Activated T-cell treated with anti-CD3 and anti-CD28 coated beads, Interleukin-2, amount 50 U/mL, for 1 hour (primary cell): ENCODE measurements around the gene CYP24A1.

ENCODE experiments used
- DNase-seq: peaks from one replicate; pipeline ENCODE4 v3.0.0-alpha.2; 2020

The CYP24A1 gene

GRCh38 chr20:54172856-54173652, 732 bp downstream of the CYP24A1 start:
- DNase-seq, result no peak

- no peak for DNase-seq
These were observed 1.3 kb downstream of the CYP24A1 start for GRCh38 chr20:54172532-54172855.

- DNase-seq, result no peak
These were observed 2.8 kb downstream of the CYP24A1 start for GRCh38 chr20:54170963-54171362.

- no peak for DNase-seq
These were observed 3.7 kb downstream of the CYP24A1 start for GRCh38 chr20:54170026-54170471.

DNA sequence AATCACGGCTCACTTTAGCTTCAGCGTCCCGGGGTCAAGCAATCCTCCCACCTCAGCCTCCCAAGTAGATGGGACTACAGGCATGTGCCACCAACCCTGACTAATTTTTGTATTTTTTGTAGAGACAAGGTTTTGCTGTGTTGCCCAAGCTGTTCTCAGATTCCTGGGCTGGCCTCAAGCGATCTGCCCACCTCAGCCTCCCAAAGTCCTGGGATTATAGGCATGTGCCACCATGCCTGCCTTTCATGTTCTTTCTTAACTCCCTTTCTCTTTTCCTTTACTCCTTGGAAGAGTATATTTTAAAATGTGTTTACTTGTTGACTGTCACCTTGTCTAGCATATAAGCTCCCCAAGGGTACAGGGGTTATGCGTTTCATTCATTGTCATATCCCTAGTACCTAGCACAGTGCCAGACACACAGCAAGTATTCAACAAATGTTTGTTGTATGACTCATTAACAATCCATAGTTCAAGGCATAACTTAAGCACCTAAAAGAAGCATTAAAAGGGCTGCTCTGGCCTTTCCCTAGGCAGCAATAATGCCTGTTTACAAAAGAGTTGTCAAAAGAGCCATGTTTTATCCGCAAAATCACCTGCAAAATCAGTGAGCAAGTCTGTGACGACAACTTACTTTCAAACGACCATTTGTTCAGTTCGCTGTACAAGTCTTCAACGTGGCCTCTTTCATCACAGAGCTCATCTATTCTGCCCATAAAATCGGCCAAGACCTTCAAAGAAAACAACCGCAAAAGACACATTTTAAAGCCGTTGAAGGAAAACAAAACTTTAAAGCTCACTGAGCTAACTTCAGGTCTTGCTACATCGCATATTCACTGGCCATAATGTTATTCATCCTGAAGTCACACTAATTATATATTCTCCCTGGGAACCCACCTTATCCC, 4.6 kb downstream of the CYP24A1 start:
- DNase-seq, result no peak

DNA sequence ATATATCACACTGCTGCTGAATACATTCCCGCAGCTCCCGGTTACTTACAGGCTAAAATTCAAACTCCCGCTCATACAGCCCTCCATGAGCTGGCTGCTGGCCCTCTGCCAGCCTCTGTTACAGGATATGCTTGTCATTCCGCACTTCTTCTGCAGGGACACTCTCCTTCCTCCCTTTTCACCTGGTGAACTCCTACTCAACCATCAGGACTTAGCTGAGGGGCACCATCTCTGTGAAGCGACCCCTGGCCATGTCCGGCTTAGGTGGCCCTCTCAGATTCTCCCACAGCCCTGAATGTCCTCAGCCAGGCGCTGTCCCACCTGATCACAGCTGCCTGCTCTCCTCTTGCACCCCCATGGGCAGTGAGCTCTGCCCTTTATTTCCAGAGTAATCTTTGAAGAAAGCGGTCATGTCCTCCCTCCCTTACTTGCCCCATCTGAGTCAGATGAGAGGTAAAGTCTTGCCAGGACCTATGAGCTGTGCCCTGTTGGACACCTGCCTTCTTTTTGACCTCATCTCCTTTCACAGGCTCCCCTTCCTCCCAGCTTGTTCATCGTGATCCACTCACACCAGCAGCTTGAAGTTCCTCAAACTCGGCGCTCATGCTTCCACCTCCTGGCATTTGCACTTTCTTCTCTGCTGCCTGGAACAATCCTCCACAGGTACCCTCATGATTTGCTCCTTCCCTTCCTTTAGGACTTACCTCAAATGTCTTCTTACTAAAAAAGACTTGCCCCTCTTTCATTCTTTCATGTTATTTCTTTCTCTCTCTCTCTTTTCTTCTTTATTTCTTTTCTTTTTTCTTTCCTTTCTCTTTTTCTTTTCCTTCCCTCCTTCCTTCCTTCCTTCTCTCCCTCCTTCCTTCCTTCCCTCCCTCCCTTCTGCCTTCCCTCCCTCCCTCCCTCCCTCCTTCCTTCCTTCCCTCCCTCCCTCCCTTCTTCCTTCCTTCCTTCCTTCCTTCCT, 5.6 kb downstream of the CYP24A1 start:
- no peak for DNase-seq

- DNase-seq, result no peak
These were observed 6.7 kb downstream of the CYP24A1 start for GRCh38 chr20:54166987-54167662.

DNA sequence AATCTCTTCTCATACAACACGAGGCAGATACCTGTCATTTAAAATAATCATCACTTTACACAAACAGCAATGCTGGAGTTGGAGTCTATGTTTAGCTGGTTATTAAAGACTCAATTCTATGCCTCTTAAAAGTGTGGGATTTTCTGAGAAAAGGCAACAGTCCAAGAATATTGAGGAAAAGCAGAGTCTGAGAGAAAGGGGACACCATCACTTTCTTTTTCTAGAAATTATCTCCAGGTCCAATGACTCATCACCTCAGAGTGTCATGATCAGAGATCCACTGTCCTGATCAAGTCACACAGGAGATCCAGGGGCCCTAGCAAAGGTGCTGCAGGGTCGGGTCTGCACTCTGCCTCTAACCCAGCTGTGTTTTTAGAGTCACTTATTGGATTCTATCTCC, 8.0 kb downstream of the CYP24A1 start:
- no peak for DNase-seq

DNA sequence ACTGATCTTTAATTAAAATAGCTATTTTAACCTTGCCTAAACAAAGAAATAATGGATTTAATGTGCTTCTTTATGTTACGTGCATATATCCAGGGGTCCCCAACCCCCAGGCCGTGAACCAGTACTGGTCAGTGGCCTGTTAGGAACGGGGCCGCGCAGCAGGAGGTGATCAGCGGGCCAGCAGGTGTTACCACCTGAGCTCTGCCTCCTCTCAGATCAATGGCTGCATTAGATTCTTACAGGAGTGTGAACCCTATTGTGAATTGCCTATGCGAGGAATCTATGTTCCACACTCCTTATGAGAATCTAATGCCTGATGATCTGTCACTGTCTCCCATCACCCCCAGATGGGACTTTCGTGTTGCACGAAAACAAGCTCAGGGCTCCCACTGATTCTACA, 8.8 kb downstream of the CYP24A1 start:
- no peak for DNase-seq

DNA sequence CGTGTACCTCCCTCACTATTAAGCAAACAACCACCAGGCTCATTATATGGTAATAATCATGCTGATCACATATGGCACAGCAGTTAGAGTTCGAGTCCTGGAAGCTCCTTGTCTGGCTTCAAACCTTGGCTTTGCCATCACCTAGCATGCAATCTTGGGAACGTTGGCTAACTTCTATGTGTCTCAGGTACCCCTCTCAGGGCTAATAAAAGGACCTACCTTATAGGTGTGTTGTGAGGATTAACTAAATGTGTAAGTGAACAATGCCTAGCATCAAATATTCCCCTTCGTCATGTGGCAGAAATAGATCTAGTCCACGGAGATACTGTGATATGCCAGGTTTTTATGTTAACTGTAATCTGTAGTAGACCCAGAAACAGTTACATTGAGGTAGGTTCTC, 10.4 kb downstream of the CYP24A1 start:
- no peak for DNase-seq

GRCh38 chr20:54162378-54163009, 11.3 kb downstream of the CYP24A1 start:
- DNase-seq, result no peak

- no peak for DNase-seq
These were observed 12.0 kb downstream of the CYP24A1 start for GRCh38 chr20:54161821-54162149.

- DNase-seq, result no peak
These were observed 12.6 kb downstream of the CYP24A1 start for GRCh38 chr20:54161008-54161820.

DNA sequence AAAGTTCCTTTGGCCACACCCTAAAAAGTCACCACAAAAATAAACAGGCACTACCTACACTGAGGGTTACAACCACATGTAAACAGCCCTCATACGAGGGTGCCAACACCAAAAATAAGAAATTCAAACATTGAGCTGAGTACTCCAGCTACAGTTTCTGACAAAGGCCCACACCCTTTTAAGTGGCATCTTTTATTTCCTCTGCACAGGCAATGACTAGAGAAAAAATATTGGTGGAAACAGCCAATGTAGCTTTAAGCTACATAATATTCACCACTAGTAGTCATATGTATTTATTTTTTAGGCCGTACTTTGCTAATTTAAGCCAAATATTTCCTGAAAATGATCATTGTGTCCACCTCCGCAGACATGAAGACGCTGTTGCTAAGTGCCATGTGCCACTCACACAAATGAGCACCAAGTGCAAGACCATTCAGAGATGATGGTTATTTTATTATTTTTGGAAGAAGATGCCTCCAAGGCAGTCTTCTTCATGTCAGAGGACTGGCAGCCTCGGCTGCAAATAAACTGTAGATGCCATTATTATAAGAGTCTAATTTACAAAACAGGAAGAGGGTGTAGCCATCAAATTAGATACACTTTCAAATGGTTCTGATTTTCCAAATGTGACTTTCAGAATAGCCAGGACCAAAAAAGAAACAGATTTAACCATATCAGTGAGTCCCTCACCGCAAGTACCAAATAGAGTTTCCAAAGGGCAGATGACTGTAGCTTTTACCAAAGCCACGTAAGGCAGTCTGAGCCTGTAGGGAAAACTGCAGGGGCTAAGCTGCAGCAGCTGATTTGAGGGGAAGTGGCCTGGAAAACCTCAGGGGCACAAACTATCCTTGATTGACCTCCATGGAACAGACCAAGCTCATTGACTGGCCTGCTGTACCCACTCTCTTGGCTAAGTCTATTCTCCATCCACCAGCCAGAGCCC, 13.4 kb downstream of the CYP24A1 start:
- no peak for DNase-seq

- DNase-seq, result no peak
These were observed 14.8 kb downstream of the CYP24A1 start for GRCh38 chr20:54158856-54159418.

DNA sequence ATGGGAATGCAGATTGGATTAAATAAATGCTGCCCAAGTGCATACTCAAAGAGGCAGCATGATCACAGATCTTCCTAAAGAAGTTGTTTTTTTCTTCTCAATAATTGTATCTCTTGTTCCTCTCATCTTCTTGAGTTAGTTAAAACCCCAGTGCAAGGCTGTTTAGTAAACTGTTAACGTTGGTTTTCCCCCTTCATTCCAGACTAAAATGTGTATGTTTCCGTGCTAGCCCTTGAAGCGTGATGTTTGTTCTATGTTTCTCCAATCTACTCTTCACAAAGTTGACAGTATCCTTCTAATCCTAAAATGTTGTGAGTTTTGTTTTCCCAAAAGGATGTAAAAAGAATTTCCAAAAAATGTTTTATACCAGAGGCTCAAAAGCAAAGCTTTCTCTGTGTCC, 15.6 kb downstream of the CYP24A1 start:
- no peak for DNase-seq

DNA sequence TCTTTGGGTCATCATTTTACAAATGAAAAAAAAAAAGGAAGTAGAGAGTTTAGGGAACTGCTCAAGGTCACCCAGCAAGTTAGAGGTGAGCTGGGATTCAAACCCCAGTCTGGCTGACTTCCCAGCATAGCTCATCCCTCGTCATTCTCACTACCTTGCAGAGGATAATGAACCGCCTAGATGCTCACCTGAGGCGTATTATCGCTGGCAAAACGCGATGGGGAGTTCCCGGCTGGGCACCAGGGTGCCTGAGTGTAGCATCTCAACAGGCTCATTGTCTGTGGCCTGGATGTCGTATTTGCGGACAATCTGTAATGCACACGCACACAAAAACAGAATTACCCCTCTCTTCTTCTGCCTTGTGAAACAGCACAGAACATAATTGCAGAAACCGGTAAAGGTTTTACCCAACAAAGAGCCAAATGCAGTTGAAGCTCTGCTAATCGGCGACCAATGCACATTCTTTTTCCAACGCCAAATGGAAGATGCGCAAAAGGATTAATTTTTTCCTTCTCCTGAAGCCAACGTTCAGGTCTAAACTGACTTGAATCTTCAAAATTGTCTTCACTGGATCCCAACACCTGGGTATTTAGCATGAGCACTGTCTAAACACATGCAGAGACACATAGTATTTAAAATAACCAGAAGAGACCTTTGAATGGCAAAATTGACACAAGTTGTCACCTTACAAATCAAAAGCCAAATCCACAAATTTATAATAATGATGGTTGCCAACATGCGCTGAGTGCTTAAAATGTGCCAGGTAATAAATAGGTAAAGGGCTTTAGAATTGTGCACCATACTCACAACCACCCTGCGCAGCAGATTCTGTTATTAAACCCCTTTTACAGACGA, 16.6 kb downstream of the CYP24A1 start:
- no peak for DNase-seq

GRCh38 chr20:54156522-54156921, 17.3 kb downstream of the CYP24A1 start:
- no peak for DNase-seq
